NT2/D1 (cell line): Measurements from ENCODE around the gene EFCAB8.

Experiments
- DNase-seq: peaks from one replicate; pipeline ENCODE4 v3.0.0-alpha.2; 2011; ENCODE audit warnings: low read depth, low spot score
- H3K27me3 ChIP-seq: 2 replicates; pipeline ENCODE4 v1.6.0; 2011; ENCODE audit warnings: mild to moderate bottlenecking; ENCODE audit not compliant: insufficient read length, insufficient read depth
- H3K36me3 ChIP-seq: 2 replicates; pipeline ENCODE4 v1.6.1; 2011; ENCODE audit warnings: mild to moderate bottlenecking, low read length, mixed read lengths; ENCODE audit not compliant: insufficient read depth, insufficient read length
- H3K4me1 ChIP-seq: 2 replicates; pipeline ENCODE4 v1.5.1; 2011; ENCODE audit not compliant: insufficient read depth, insufficient read length
- H3K4me3 ChIP-seq: 2 replicates; pipeline ENCODE4 v1.5.1; 2011; ENCODE audit warnings: low read depth; ENCODE audit not compliant: insufficient read length
- H3K9ac ChIP-seq: 2 replicates; pipeline ENCODE4 v1.6.0; 2011; ENCODE audit warnings: low read depth; ENCODE audit not compliant: insufficient read length
- H3K9me3 ChIP-seq: 2 replicates; pipeline ENCODE4 v1.5.1; 2011; ENCODE audit warnings: mild to moderate bottlenecking, low read length; ENCODE audit not compliant: insufficient read depth
- SUZ12 ChIP-seq: IDR thresholded peaks from 2 replicates; pipeline ENCODE4 v1.6.1; 2011; ENCODE audit not compliant: insufficient read length, insufficient read depth; ENCODE audit errors: extremely low read depth
- YY1 ChIP-seq: IDR thresholded peaks from 2 replicates; pipeline ENCODE4 v1.6.1; 2011; ENCODE audit not compliant: insufficient read length, insufficient read depth
- ZNF274 ChIP-seq: IDR thresholded peaks from 2 replicates; pipeline ENCODE4 v1.6.1; 2011; ENCODE audit warnings: mild to moderate bottlenecking, low read depth, low read length

The EFCAB8 gene

GRCh38 chr20:32975698-32976674 lies 117.3 kb downstream of the EFCAB8 start:
- no peaks in the 10 kb centered on the region for H3K36me3 ChIP-seq
- DNase-seq, result no peak
- peak overlapping the region; percentile 32 for H3K9ac ChIP-seq
- H3K4me3 ChIP-seq, result no peak overlapping the region
- no peaks in the 10 kb centered on the region for H3K9me3 ChIP-seq
- H3K4me1 ChIP-seq, result peaks cover 16% of the 10 kb centered on the region
- TF ChIP-seq ZNF274 (no peak), YY1 (no peak), SUZ12 (no peak)
- H3K27me3 ChIP-seq, result no peaks in the 10 kb centered on the region

- no peak for DNase-seq
- Histone ChIP-seq H3K9me3 (no peaks in the 10 kb centered on the region), H3K4me3 (no peak overlapping the region), H3K27me3 (no peaks in the 10 kb centered on the region), H3K4me1 (peaks cover 16% of the 10 kb centered on the region), H3K9ac (peak overlapping the region; percentile 32), H3K36me3 (no peaks in the 10 kb centered on the region)
- TF ChIP-seq SUZ12 (no peak), YY1 (no peak), ZNF274 (no peak)
Measured at GRCh38 chr20:32976746-32977145, 118.0 kb downstream of the EFCAB8 start.

GRCh38 chr20:32977281-32978008 lies 118.7 kb downstream of the EFCAB8 start:
- H3K9ac ChIP-seq, result peak overlapping the region; percentile 32
- TF ChIP-seq SUZ12, result no peak
- TF ChIP-seq YY1, result no peak
- TF ChIP-seq ZNF274, result no peak
- H3K36me3 ChIP-seq, result no peaks in the 10 kb centered on the region
- no peaks in the 10 kb centered on the region for H3K9me3 ChIP-seq
- no peaks in the 10 kb centered on the region for H3K27me3 ChIP-seq
- H3K4me1 ChIP-seq, result peaks cover 14% of the 10 kb centered on the region
- no peak for DNase-seq
- H3K4me3 ChIP-seq, result no peak overlapping the region

- Histone ChIP-seq H3K27me3 (no peaks in the 10 kb centered on the region), H3K4me1 (peaks cover 9% of the 10 kb centered on the region), H3K9me3 (no peaks in the 10 kb centered on the region), H3K4me3 (no peak overlapping the region), H3K9ac (no peak overlapping the region), H3K36me3 (no peaks in the 10 kb centered on the region)
- TF ChIP-seq SUZ12, result no peak
- no peak for TF ChIP-seq YY1
- no peak for TF ChIP-seq ZNF274
- DNase-seq, result no peak
Measured at GRCh38 chr20:32978009-32978335, 119.2 kb downstream of the EFCAB8 start.

- Histone ChIP-seq H3K36me3 (no peaks in the 10 kb centered on the region), H3K9me3 (no peaks in the 10 kb centered on the region), H3K27me3 (no peaks in the 10 kb centered on the region), H3K4me1 (peaks cover 6% of the 10 kb centered on the region), H3K4me3 (no peak overlapping the region), H3K9ac (no peak overlapping the region)
- no peak for TF ChIP-seq SUZ12
- TF ChIP-seq YY1, result no peak
- no peak for TF ChIP-seq ZNF274
- DNase-seq, result no peak
Measured at GRCh38 chr20:32979201-32979998, 120.7 kb downstream of the EFCAB8 start.

- no peak overlapping the region for H3K4me3 ChIP-seq
- H3K27me3 ChIP-seq, result no peaks in the 10 kb centered on the region
- no peaks in the 10 kb centered on the region for H3K36me3 ChIP-seq
- H3K9me3 ChIP-seq, result no peaks in the 10 kb centered on the region
- peaks cover 6% of the 10 kb centered on the region for H3K4me1 ChIP-seq
- DNase-seq, result no peak
- H3K9ac ChIP-seq, result no peak overlapping the region
- no peak for TF ChIP-seq ZNF274
- no peak for TF ChIP-seq SUZ12
Measured at GRCh38 chr20:32980131-32980941, 121.6 kb downstream of the EFCAB8 start.
